IgD-negative memory B cell (primary cell): ENCODE results near the gene AMD1. TPM values are rescaled to one million over a fixed set of nuclear protein-coding genes. Genes with fewer than 3 reads are reported as not detected.

Experiments used
- H3K27ac Mint-ChIP-seq, 3 donors: one replicate each; pipeline ENCODE4 v1.8.0; 2020 to 2022; ENCODE audit warnings: mild to moderate bottlenecking in 3 of 3, mixed read lengths in 3 of 3, moderate library complexity in 1 of 3
- H3K27me3 Mint-ChIP-seq: one replicate; pipeline ENCODE4 v1.8.0; 2021; ENCODE audit warnings: mixed read lengths
- H3K36me3 Mint-ChIP-seq: one replicate; pipeline ENCODE4 v1.8.0; 2020; ENCODE audit warnings: mild to moderate bottlenecking, mixed read lengths
- H3K4me1 Mint-ChIP-seq, 3 donors: one replicate each; pipeline ENCODE4 v1.8.0; 2020 to 2022; ENCODE audit warnings: mixed read lengths in 3 of 3, mild to moderate bottlenecking in 1 of 3
- H3K4me3 Mint-ChIP-seq, 4 donors: one replicate each; pipeline ENCODE4 v1.8.0; 2020 to 2022; ENCODE audit warnings: mild to moderate bottlenecking in 4 of 4, mixed read lengths in 4 of 4, moderate library complexity in 3 of 4
- H3K9me3 Mint-ChIP-seq, 3 donors: one replicate each; pipeline ENCODE4 v1.8.0; 2020 to 2021; ENCODE audit warnings: mixed read lengths in 3 of 3, mild to moderate bottlenecking in 1 of 3
- polyA plus RNA-seq: library from polyadenylated mRNA; unstranded; fragments of 300-500 nt; fragmentation: Illumina TruSeq; gene quantifications from one replicate; pipeline ENCODE4 v1.2.3, GENCODE V29; 2021

AMD1 gene
- polyA plus RNA-seq, 1 donor from 2014 or later, result 46.2 TPM

DNA sequence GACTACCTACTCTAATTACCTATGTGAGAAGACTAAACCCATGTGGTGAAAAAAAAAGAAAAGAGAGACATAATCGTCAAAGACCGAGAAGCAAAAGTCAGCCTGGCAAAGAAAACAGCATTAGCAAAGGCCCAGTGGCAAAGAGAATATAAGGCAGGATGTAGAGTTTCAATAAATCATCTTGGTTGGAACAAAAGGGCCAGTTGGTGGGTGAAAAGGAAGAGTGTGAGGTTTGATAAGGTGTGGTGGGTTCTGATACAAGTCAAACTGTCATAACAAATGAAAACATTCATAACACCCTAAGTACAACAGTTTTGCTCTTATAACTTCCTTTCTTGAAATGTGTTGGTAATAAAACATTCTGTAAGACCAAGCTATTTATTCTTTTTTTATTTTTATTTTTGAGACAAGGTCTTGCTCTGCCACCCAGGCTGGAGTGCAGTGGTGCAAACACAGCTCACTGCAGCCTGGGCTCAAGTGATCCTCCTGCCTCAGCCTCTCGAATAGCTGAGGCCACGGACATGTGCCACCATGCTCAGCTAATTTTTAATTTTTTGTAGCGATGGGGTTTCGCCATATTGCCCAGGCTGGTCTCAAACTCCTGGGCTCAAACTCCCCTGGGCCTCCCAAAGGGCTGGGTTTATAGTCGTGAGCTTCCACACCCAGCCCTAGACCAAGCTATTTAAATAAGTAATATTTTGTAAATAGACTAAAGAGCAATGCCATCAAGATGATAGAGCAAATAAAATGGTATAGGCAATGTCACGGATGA, 65.0 kb downstream of the AMD1 start:
- H3K36me3 Mint-ChIP-seq, result no peaks in the 10 kb centered on the region
- H3K9me3 Mint-ChIP-seq, result no peaks in the 10 kb centered on the region
- H3K27ac Mint-ChIP-seq, result no peak overlapping the region
- peaks cover 0 to 4% (median 2%) of the 10 kb centered on the region in 3 donors for H3K4me1 Mint-ChIP-seq
- peaks cover 2% of the 10 kb centered on the region for H3K27me3 Mint-ChIP-seq
- no peak overlapping the region for H3K4me3 Mint-ChIP-seq

DNA sequence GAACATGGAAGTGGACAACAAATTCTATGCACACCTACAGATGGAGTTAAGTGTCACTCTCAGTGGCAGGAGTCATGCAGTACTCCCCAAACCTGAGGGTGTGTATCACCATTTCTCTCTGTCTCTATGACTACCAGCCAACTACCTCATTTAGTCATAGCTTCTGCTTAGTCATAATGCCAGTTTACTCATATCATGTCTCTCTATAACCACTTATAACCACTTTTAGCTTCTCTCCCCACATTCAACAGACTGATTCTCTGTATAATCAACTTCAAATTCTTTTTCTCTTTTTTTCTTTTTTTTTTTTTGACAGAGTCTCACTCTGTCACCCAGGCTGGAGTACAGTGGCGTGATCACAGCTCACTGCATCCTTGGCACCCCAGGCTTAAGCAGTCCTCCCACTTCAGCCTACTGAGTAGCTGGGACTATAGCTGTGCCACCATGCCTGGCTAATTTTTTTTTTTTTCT, 70.1 kb downstream of the AMD1 start:
- Mint-ChIP-seq H3K9me3 (no peaks in the 10 kb centered on the region), H3K27me3 (peaks cover 2% of the 10 kb centered on the region), H3K36me3 (peaks cover 1% of the 10 kb centered on the region), H3K4me1 (peaks cover 0 to 5% (median 4%) of the 10 kb centered on the region in 3 donors), H3K4me3 (no peak overlapping the region), H3K27ac (peak overlapping the region in 1 of 3 donors; percentile 3)

Other genes with a start within 250 kb of the AMD1 start
- gene CDK19, start 59.3 kb upstream of the AMD1 start, polyA plus RNA-seq, result 4.0 TPM
- gene GTF3C6, start 83.9 kb downstream of the AMD1 start, polyA plus RNA-seq, result 97.4 TPM
- 26.3 TPM for gene RPF2, start 107.3 kb downstream of the AMD1 start, polyA plus RNA-seq
- 1.2 TPM for gene SLC16A10, start 212.7 kb downstream of the AMD1 start, polyA plus RNA-seq